Ureter (tissue), 1 donor: ENCODE data around the gene MSGN1. TPM values are rescaled to one million over a fixed set of nuclear protein-coding genes. Genes with fewer than 3 reads are reported as not detected.
"Not testable (repeated sequence)": the region's sequence is repeated elsewhere in the genome, so short reads cannot be mapped to it uniquely, and the experiment has no call there.

Experiments
- DNase-seq: peaks from one replicate; pipeline ENCODE4 v3.0.0-alpha.2; 2020; ENCODE audit warnings: low spot score
- total RNA-seq: library from RNA; stranded (reverse); gene quantifications from one replicate; pipeline ENCODE4 v1.2.4, GENCODE V29; 2023
- donor health status: DM: yes; HTN: yes; CAD: no.

MSGN1 gene
- total RNA-seq, 1 donor from 2014 or later = not detected

DNA sequence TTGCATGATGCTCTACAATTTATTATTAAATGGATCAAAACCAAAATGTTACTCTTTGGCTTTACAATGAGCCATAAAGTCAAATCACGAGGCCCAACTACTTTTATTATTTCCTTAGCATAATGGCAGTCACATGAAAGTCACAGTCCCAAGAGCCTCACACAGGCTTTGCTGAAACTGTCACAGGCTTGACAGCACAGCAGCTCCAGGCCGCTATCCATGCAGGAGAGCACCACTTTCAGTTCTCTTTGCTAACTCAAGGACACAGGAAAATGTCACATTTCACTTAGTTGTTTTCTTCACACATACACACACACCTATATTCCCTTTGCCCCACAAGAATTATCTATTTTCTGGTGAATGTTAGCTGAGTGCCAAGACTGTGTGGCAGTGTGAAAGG is 11.1 kb upstream of the MSGN1 start:
- no peak for DNase-seq

DNA sequence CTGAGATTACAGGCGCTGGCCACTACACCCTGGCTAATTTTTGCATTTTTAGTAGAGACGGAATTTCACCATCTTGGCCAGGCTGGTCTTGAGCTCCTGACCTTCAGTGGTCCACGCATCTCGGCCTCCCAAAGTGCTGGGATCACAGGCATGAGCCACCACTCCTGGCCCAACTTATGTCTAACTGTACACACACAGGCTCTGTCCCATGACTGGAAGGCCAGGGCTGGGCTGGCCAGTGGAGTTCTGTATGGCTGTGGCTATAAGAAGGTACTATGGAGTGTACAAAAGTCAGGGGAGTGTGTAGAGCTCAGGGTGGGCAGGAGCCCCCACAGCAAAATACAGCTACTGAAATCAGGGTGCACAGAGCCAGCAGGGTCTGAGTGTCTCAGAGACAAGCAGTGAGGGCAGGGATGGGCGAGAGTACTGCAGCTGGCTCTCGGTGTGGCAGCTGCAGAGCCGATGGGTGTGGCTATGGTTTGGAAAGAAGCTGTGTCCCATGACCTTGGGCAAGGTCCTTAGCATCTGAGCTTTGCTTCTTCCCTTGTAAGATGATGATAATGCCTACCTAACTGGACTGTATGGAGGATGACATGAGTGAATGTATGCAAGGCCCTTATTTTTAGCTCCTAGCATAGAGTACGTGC is 10.4 kb upstream of the MSGN1 start:
- DNase-seq = no peak

DNA sequence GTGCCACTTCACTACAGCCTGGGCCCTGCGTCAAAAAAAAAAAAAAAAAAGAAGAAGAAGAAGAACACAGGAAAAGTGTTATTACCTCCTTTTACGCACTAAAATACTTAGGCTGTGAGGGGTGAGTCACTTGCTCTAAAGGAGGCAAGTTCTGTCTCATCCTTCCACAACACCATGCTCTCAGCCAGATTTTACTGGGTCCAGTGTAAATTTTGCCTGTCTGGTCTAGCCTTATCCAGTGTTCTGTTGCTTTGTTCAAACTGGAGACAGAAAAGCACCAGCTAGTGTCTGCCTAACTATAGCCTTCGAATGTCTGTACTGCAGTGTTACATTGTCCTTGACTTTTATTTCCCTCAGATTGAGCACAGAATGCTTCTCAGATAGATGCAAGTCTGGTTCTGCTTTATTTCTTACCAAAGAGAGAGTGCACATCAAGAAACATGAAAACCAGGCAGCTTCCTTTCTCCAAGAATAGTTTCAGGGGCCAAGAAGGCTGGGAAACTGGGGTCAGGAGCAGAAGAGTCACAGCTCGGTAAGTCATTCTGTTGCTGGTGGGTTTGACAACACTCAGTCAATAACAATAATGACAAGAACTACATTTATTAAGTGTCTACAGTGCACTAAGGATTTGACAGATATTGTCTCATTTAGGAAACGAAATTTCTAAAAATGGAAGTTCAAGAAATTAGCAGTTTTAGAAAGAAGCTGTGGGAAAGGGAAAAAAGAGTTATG is 3.1 kb upstream of the MSGN1 start:
- DNase-seq = no peak

DNA sequence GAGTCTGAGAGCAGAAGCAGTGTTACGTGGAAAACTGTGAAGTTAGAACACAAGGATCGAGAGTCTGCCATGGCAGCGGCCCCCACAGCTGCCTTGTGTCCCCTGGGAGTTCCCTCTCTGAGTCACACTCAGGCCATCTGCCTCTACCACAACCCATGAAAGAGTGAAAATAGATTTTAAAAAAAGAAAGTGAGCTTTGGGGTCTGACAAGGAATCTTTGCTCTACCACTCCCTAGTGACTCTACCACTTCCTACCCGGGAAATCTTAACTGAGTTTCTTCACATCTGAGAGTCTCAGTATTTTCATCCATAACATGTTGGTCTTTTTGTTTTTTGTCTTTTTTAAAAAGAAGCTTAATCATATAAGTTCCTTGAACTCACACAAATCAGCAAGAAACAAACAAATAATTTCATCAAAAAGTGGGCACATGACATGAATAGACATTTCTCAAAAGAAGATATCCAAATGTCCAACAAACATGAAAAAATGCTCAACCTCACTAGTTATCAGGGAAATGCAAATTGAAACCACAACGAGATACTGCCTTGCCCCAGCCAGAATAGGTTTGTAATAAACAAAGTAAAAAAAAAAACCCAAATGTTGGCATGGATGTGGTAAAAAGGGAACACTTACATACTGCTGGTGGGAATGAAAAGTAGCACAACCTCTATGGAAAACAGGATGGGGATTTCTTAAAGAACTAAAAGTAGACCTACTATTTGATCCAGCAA is 2.4 kb upstream of the MSGN1 start:
- DNase-seq = no peak

GRCh38 chr2:17814601-17815000 is 1.7 kb upstream of the MSGN1 start:
- DNase-seq = no peak

GRCh38 chr2:17815468-17816184 is 634 bp upstream of the MSGN1 start:
- no peak for DNase-seq

DNA sequence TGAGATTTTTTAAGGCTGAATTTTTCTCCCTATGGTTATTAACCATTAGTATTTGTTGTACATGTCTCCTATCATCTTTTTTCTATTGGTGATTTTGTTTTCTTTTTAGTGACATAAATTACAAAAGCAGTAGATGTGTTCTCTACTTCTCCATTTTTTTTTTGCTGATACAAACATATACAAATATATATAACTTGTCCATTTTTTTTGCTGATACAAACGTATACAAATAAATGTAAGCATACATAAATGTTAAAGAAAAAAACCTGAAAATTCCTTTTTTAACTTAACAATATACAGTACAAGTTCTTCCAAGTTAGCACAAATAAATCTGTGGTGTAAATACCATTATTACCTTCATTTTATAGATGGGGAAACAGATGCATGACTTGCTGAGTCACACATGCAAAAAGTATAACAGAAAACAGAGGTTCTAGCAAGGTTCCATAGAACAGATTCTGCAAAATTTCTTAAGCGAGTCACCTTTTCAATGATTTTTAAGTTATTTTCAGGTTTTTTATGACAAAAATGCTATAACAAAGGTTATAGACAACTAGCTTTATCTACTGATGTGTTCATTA is 2.1 kb downstream of the MSGN1 start:
- no peak for DNase-seq

DNA sequence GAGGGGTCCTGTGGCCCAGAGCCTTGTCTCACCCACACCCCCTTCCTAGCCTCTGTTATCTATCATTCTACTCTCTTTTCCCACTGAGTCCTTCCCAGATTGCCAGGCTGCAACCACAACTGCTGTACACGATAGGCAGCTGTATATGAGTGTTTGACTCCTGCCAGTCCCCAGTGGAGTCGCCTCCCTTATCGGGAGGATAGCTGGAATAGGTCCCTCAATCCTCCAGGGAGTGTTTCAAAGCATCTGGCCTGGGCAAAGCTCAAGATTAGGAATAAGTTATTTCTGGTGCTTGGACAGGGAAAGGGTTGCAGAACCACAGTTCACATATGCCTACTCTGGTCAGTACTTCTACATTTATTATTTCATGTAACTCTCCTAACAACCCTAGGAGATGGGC is 4.8 kb downstream of the MSGN1 start:
- no peak for DNase-seq

- no peak for DNase-seq
These were observed 5.5 kb downstream of the MSGN1 start for GRCh38 chr2:17821535-17822444.

DNA sequence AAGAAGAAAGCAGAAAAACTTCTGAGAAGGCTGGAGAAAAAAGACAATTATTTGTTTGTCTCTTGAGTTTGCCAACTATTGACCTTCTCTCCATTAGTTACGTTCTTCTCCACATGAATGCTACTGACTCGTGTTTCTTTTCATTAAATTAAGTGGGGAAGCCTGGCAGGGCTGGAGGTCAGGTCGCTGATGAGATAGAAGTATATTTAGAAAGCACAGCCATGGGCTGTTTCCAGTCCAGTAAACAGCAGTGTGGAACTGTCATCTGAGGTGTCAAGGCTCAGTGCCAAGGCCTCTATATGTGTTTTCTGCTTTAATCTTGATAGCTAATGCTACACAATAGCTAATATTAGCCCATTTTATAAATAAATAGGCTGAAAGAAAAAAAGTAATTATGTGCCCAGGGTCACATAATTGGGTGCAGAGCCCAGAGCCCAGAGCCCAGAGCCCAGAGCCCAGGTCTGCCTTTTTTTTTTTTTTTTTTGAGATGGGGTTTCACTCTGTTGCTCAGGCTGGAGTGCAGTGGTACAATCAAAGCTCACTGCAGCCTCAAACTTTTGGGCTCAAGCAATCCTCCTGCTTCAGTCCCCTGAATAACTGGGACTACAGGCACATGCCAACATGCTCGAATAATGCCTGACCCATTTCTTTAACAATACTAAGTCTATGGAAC is 6.3 kb downstream of the MSGN1 start:
- no peak for DNase-seq

GRCh38 chr2:17823646-17824045 is 7.4 kb downstream of the MSGN1 start:
- DNase-seq = not testable (repeated sequence)

- no peak for DNase-seq
These were observed 11.1 kb downstream of the MSGN1 start for GRCh38 chr2:17827316-17827715.

GRCh38 chr2:17827785-17828184 is 11.5 kb downstream of the MSGN1 start:
- no peak for DNase-seq

- peak; percentile 52 for DNase-seq
These were observed 14.1 kb downstream of the MSGN1 start for GRCh38 chr2:17830053-17831034.

DNA sequence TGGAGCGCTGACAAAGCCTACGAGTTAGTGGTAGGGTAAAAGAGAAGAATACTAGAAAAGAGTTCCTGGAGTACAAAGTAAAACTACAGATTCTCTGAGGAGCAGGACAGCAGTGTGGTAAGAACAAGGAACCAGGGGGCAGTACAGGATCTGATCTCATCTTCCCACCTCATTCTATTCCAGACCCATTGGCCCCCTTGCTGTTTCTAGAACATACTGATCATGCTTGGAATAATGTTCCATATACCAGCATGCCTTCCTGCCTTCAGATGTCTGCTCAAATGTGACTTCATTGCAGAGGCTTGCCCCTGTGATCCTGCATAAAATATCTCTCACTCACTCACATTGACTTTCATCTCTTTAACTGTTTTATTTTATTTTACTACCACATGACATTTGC is 19.3 kb downstream of the MSGN1 start:
- DNase-seq = no peak

DNA sequence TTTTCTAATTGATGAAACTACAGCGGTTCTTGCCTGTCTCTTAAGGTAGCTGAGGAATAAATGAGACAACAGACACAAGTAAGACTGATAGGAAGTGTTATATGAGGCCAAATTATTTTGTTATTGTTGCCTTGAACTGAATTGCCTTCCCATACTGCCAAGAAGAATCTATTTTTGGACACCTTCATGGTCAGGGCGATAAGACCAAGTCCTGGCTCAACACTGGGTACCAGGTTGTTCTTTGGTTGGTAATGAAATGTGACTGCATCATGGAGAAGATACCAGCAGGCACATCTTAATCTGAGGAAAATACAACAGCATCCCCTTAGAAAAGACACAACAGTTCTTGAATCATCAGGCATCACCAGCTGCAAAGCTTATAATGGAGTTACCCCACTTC is 23.7 kb downstream of the MSGN1 start:
- DNase-seq = no peak

- DNase-seq = no peak
These were observed 27.2 kb downstream of the MSGN1 start for GRCh38 chr2:17843457-17843856.

GRCh38 chr2:17845806-17846205 is 29.5 kb downstream of the MSGN1 start:
- DNase-seq = no peak

- no peak for DNase-seq
These were observed 30.4 kb downstream of the MSGN1 start for GRCh38 chr2:17846676-17847075.
